ENCODE data around the gene RBBP4. TPM values are rescaled to one million over a fixed set of nuclear protein-coding genes. Genes with fewer than 3 reads are reported as not detected.

Gene RBBP4
- total and polyA plus RNA-seq, 2 of the 13 experiments (the other 11 are each of a cell fraction or from before 2014, with no cell fraction given): 64.4 to 166 TPM

- no peak for TF ChIP-seq ZHX1 (CRISPR knock-in tag; IDR thresholded peaks at IDR 0.05; ENCODE audit: low read depth)
- TF ChIP-seq CAMTA2 (CRISPR knock-in tag; IDR thresholded peaks at IDR 0.05; ENCODE audit: borderline replicate concordance): no peak
- TF ChIP-seq ARNT2 (CRISPR knock-in tag; IDR thresholded peaks at IDR 0.05; ENCODE audit: low read depth): no peak
- TF ChIP-seq HMG20B (CRISPR knock-in tag; conservative IDR thresholded peaks at IDR 0.05): no peak
- TF ChIP-seq SSRP1 (CRISPR knock-in tag; IDR thresholded peaks at IDR 0.05): no peak
- no peak for TF ChIP-seq REST (IDR thresholded peaks at IDR 0.05; ENCODE audit: borderline replicate concordance in 1 of 2, low read depth in 1 of 2, low read length in 2 of 2)
- TF ChIP-seq SETDB1 (CRISPR knock-in tag; IDR thresholded peaks at IDR 0.05; ENCODE audit: borderline replicate concordance): no peak
- TF ChIP-seq KDM6A (CRISPR knock-in tag; IDR thresholded peaks at IDR 0.05; ENCODE audit: low read depth): no peak
Observed at GRCh38 chr1:32718036-32718435, 67.0 kb downstream of the RBBP4 start (continued).
